T-helper 1 cell treated with Interleukin-12 subunit alpha and Interleukin-12 subunit beta and Interleukin-4 antibody, amounts not matched to agents 30 μg/mL and 1 μg/mL, for 36 hours (primary cell): ENCODE results near the gene ZNF425.
"Not testable (repeated sequence)": the region's sequence is repeated elsewhere in the genome, so short reads cannot be mapped to it uniquely, and the experiment has no call there.

ENCODE experiments used
- H3K27ac Mint-ChIP-seq: one replicate; pipeline ENCODE4 v1.8.0; 2021; ENCODE audit warnings: mild to moderate bottlenecking, mixed read lengths
- H3K27me3 Mint-ChIP-seq: one replicate; pipeline ENCODE4 v1.8.0; 2021; ENCODE audit warnings: low read depth, mixed read lengths
- H3K36me3 Mint-ChIP-seq: one replicate; pipeline ENCODE4 v1.8.0; 2021; ENCODE audit warnings: low read depth, mixed read lengths
- H3K4me1 Mint-ChIP-seq: one replicate; pipeline ENCODE4 v1.8.0; 2021; ENCODE audit warnings: low read depth, mixed read lengths
- H3K4me3 Mint-ChIP-seq: one replicate; pipeline ENCODE4 v1.8.0; 2021; ENCODE audit warnings: mild to moderate bottlenecking, moderate library complexity, mixed read lengths
- H3K9me3 Mint-ChIP-seq: one replicate; pipeline ENCODE4 v1.8.0; 2021; ENCODE audit warnings: mixed read lengths

The ZNF425 gene

GRCh38 chr7:149103424-149103823 is 22.7 kb downstream of the ZNF425 start:
- Mint-ChIP-seq H3K36me3 (no peaks in the 10 kb centered on the region), H3K4me1 (no peaks in the 10 kb centered on the region), H3K27me3 (peaks cover 3% of the 10 kb centered on the region), H3K27ac (no peak overlapping the region), H3K9me3 (no peaks in the 10 kb centered on the region), H3K4me3 (no peak overlapping the region)

GRCh38 chr7:149102666-149103065 is 23.5 kb downstream of the ZNF425 start:
- Mint-ChIP-seq H3K27me3 (peaks cover 3% of the 10 kb centered on the region), H3K4me1 (no peaks in the 10 kb centered on the region), H3K9me3 (no peaks in the 10 kb centered on the region), H3K36me3 (no peaks in the 10 kb centered on the region), H3K4me3 (no peak overlapping the region), H3K27ac (no peak overlapping the region)

GRCh38 chr7:149100821-149101220 is 25.3 kb downstream of the ZNF425 start:
- Mint-ChIP-seq H3K4me3 (no peak overlapping the region), H3K27ac (no peak overlapping the region), H3K9me3 (no peaks in the 10 kb centered on the region), H3K27me3 (peaks cover 3% of the 10 kb centered on the region), H3K36me3 (no peaks in the 10 kb centered on the region), H3K4me1 (no peaks in the 10 kb centered on the region)

GRCh38 chr7:149099058-149099457 is 27.1 kb downstream of the ZNF425 start:
- no peak overlapping the region for H3K4me3 Mint-ChIP-seq
- H3K27ac Mint-ChIP-seq, result no peak overlapping the region
- H3K36me3 Mint-ChIP-seq, result no peaks in the 10 kb centered on the region
- H3K27me3 Mint-ChIP-seq, result peaks cover 3% of the 10 kb centered on the region
- H3K9me3 Mint-ChIP-seq, result no peaks in the 10 kb centered on the region
- no peaks in the 10 kb centered on the region for H3K4me1 Mint-ChIP-seq

GRCh38 chr7:149097088-149097487 is 29.0 kb downstream of the ZNF425 start:
- Mint-ChIP-seq H3K27me3 (peaks cover 3% of the 10 kb centered on the region), H3K27ac (no peak overlapping the region), H3K4me3 (no peak overlapping the region), H3K36me3 (no peaks in the 10 kb centered on the region), H3K9me3 (no peaks in the 10 kb centered on the region), H3K4me1 (no peaks in the 10 kb centered on the region)

- Mint-ChIP-seq H3K9me3 (no peaks in the 10 kb centered on the region), H3K36me3 (no peaks in the 10 kb centered on the region), H3K27ac (no peak overlapping the region), H3K4me1 (peaks cover 11% of the 10 kb centered on the region), H3K4me3 (no peak overlapping the region), H3K27me3 (no peaks in the 10 kb centered on the region)
Measured at GRCh38 chr7:149093228-149093627, 32.9 kb downstream of the ZNF425 start.

- not testable (repeated sequence) for H3K9me3 Mint-ChIP-seq, H3K36me3 Mint-ChIP-seq, H3K27me3 Mint-ChIP-seq
- peaks cover 11% of the 10 kb centered on the region for H3K4me1 Mint-ChIP-seq
- H3K27ac Mint-ChIP-seq, result peak overlapping the region; percentile 52
- H3K4me3 Mint-ChIP-seq, result peak overlapping the region; percentile 51
Measured at GRCh38 chr7:149092244-149092643, 33.9 kb downstream of the ZNF425 start.

GRCh38 chr7:149090397-149091195 is 35.5 kb downstream of the ZNF425 start, which contains the start of gene ZNF786:
Gene ZNF786 (minus strand): TSS chr7:149090718. CDS start chr7:149090640, 78 bp downstream.
- peak within 1 kb of the TSS; percentile 100 for H3K4me3 Mint-ChIP-seq
- H3K27ac Mint-ChIP-seq, result peak within 1 kb of the TSS; percentile 100
- peaks cover 13% of the 10 kb centered on the region for H3K4me1 Mint-ChIP-seq
- peaks cover 3% of the 10 kb centered on the region for H3K9me3 Mint-ChIP-seq
- H3K36me3 Mint-ChIP-seq, result peaks cover 7% of the 10 kb centered on the region
- no peaks in the 10 kb centered on the region for H3K27me3 Mint-ChIP-seq

- H3K4me3 Mint-ChIP-seq, result no peak overlapping the region
- no peaks in the 10 kb centered on the region for H3K27me3 Mint-ChIP-seq
- H3K4me1 Mint-ChIP-seq, result peaks cover 13% of the 10 kb centered on the region
Measured at GRCh38 chr7:149087376-149087775, 38.7 kb downstream of the ZNF425 start.

GRCh38 chr7:149085866-149086265 is 40.3 kb downstream of the ZNF425 start:
- Mint-ChIP-seq H3K9me3 (peaks cover 13% of the 10 kb centered on the region), H3K4me3 (no peak overlapping the region), H3K27me3 (no peaks in the 10 kb centered on the region), H3K27ac (no peak overlapping the region), H3K36me3 (peaks cover 19% of the 10 kb centered on the region), H3K4me1 (peaks cover 11% of the 10 kb centered on the region)

More at GRCh38 chr7:149087376-149087775, 38.7 kb downstream of the ZNF425 start:
- no peak overlapping the region for H3K27ac Mint-ChIP-seq
- peaks cover 13% of the 10 kb centered on the region for H3K9me3 Mint-ChIP-seq
- H3K36me3 Mint-ChIP-seq, result peaks cover 19% of the 10 kb centered on the region

- no peak overlapping the region for H3K27ac Mint-ChIP-seq
- peaks cover 6% of the 10 kb centered on the region for H3K4me1 Mint-ChIP-seq
- peaks cover 21% of the 10 kb centered on the region for H3K36me3 Mint-ChIP-seq
- peaks cover 13% of the 10 kb centered on the region for H3K9me3 Mint-ChIP-seq
- no peak overlapping the region for H3K4me3 Mint-ChIP-seq
- H3K27me3 Mint-ChIP-seq, result no peaks in the 10 kb centered on the region
Measured at GRCh38 chr7:149084407-149084806, 41.7 kb downstream of the ZNF425 start.

GRCh38 chr7:149081914-149082313 is 44.2 kb downstream of the ZNF425 start:
- H3K4me3 Mint-ChIP-seq, result no peak overlapping the region

GRCh38 chr7:149077594-149077993 is 48.5 kb downstream of the ZNF425 start:
- H3K36me3 Mint-ChIP-seq, result peaks cover 9% of the 10 kb centered on the region
- H3K27ac Mint-ChIP-seq, result no peak overlapping the region
- no peaks in the 10 kb centered on the region for H3K27me3 Mint-ChIP-seq
- no peak overlapping the region for H3K4me3 Mint-ChIP-seq
- H3K9me3 Mint-ChIP-seq, result no peaks in the 10 kb centered on the region
- peaks cover 2% of the 10 kb centered on the region for H3K4me1 Mint-ChIP-seq

More at GRCh38 chr7:149081914-149082313, 44.2 kb downstream of the ZNF425 start:
- Mint-ChIP-seq H3K27ac (no peak overlapping the region), H3K27me3 (no peaks in the 10 kb centered on the region), H3K4me1 (peaks cover 5% of the 10 kb centered on the region), H3K36me3 (peaks cover 21% of the 10 kb centered on the region), H3K9me3 (peaks cover 13% of the 10 kb centered on the region)

GRCh38 chr7:149075286-149075685 is 50.8 kb downstream of the ZNF425 start:
- Mint-ChIP-seq H3K4me3 (no peak overlapping the region), H3K4me1 (no peaks in the 10 kb centered on the region), H3K27me3 (no peaks in the 10 kb centered on the region), H3K36me3 (peaks cover 11% of the 10 kb centered on the region), H3K9me3 (no peaks in the 10 kb centered on the region), H3K27ac (no peak overlapping the region)

GRCh38 chr7:149074116-149074885 is 51.8 kb downstream of the ZNF425 start:
- H3K36me3 Mint-ChIP-seq, result peaks cover 13% of the 10 kb centered on the region
- no peak overlapping the region for H3K27ac Mint-ChIP-seq
- H3K4me1 Mint-ChIP-seq, result no peaks in the 10 kb centered on the region
- H3K9me3 Mint-ChIP-seq, result no peaks in the 10 kb centered on the region
- H3K27me3 Mint-ChIP-seq, result no peaks in the 10 kb centered on the region
- H3K4me3 Mint-ChIP-seq, result no peak overlapping the region
